ENCODE results near the gene ERMP1. TPM values are rescaled to one million over a fixed set of nuclear protein-coding genes. Genes with fewer than 3 reads are reported as not detected.

The ERMP1 gene
- total and polyA plus RNA-seq, 2 of the 8 experiments (the other 6 are each of a cell fraction or from before 2014, with no cell fraction given), result 12.8 to 16.7 TPM

DNA sequence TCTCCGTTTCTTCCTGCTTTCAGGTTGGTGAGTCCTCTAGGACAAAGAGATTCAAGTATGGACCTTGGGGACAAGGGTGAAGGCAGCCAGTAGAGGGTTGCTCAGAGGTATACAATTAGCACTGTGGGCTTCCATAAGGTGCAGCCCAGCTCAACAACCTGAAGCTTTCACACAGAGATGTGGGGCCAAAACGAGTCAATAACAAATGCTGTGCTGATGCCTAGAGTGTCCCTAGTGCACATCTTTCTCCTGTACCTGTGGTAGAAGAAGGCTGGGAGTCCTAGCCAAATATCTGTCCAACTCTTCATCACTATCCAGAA lies 37.1 kb upstream of the ERMP1 start:
- H2AFZ ChIP-seq (ENCODE audit: low read length), result peak overlapping the region; percentile 80
- H3K23me2 ChIP-seq (ENCODE audit: low read depth, low read length), result no peaks in the 10 kb centered on the region
- H2BK20ac ChIP-seq (ENCODE audit: low read length), result no peak overlapping the region
- H3K4me3 ChIP-seq (ENCODE audit: extremely low read depth in 1 of 4, insufficient read depth in 2 of 4, low read depth in 3 of 4, low read length in 4 of 4), result no peak overlapping the region
- H3K9ac ChIP-seq (replicated peaks in 1 of 4; ENCODE audit: extremely low read depth in 1 of 4, low read depth in 3 of 4, low read length in 3 of 4), result no peak overlapping the region
- H3K4me1 ChIP-seq (replicated peaks in 1 of 4; ENCODE audit: control insufficient read depth in 3 of 4, insufficient read depth in 4 of 4, low read length in 3 of 4), result peaks cover 0 to 2% (median 2%) of the 10 kb centered on the region in 4 experiments; a peak in 4 of 7 replicates
- no peaks in the 10 kb centered on the region for H3K79me1 ChIP-seq (ENCODE audit: low read depth, low read length)
- H3K14ac ChIP-seq (ENCODE audit: insufficient read length), result no peak overlapping the region
- no peak overlapping the region for H3K27ac ChIP-seq (ENCODE audit: low read depth, low read length)
- H4K20me1 ChIP-seq (replicated peaks in 1 of 2; ENCODE audit: control insufficient read depth in 1 of 2, insufficient read depth in 2 of 2, low read length in 2 of 2), result no peaks in the 10 kb centered on the region
- no peaks in the 10 kb centered on the region for H3K79me2 ChIP-seq (ENCODE audit: control insufficient read depth in 1 of 2, insufficient read depth in 2 of 2, low read length in 2 of 2)
- no peaks in the 10 kb centered on the region for H3K27me3 ChIP-seq (replicated peaks in 1 of 4; ENCODE audit: control insufficient read depth in 3 of 4, extremely low read depth in 1 of 4, insufficient read depth in 3 of 4, low read length in 3 of 4)
- no peak overlapping the region for H2BK15ac ChIP-seq (ENCODE audit: low read length)
- H2AK5ac ChIP-seq (ENCODE audit: low read depth, low read length), result no peak overlapping the region
- H2BK120ac ChIP-seq (replicated peaks; ENCODE audit: low read depth, low read length), result no peak overlapping the region
- no peak overlapping the region for H2BK12ac ChIP-seq (ENCODE audit: low read depth, low read length)
- no peak overlapping the region for H3K23ac ChIP-seq (ENCODE audit: insufficient read length)
- H4K8ac ChIP-seq (ENCODE audit: extremely low read depth, insufficient read depth, low read length), result no peak overlapping the region
- H3K4ac ChIP-seq (replicated peaks; ENCODE audit: insufficient read length, low read depth, low read length), result no peak overlapping the region
- no peak overlapping the region for H4K91ac ChIP-seq (replicated peaks; ENCODE audit: insufficient read length, low read length)
- no peak for TF ChIP-seq SIN3A (conservative IDR thresholded peaks at IDR 0.05 in 1 of 2, IDR thresholded peaks at IDR 0.05 in 1 of 2; ENCODE audit: low read depth in 1 of 2, low read length in 2 of 2)
- no peak for TF ChIP-seq EP300 (IDR thresholded peaks at IDR 0.05; ENCODE audit: borderline replicate concordance in 1 of 2, low read depth in 2 of 2, low read length in 2 of 2)
- TF ChIP-seq SIRT6 (IDR thresholded peaks at IDR 0.05; ENCODE audit: low read length), result no peak
- no peak overlapping the region for H3K4me2 ChIP-seq (ENCODE audit: insufficient read depth in 1 of 2, low read depth in 2 of 2, low read length in 2 of 2)
- no peak for DNase-seq (ENCODE audit: low read depth in 1 of 2, low spot score in 2 of 2)
- H3K36me3 ChIP-seq (ENCODE audit: control insufficient read depth in 2 of 4, insufficient read depth in 4 of 4, low read length in 3 of 4), result no peaks in the 10 kb centered on the region
- no peak overlapping the region for H2BK5ac ChIP-seq (ENCODE audit: low read depth, low read length)
- H3K18ac ChIP-seq (ENCODE audit: extremely low read depth, low read length), result no peak overlapping the region
- H4K5ac ChIP-seq (ENCODE audit: insufficient read length, low read depth, low read length), result no peak overlapping the region
- no peaks in the 10 kb centered on the region for H3K9me3 ChIP-seq (ENCODE audit: insufficient read depth in 2 of 2, low read depth in 1 of 2, low read length in 1 of 2)
- FAIRE-seq, result no peak
- no peak overlapping the region for H3K56ac ChIP-seq (replicated peaks; ENCODE audit: insufficient read length, low read depth, low read length)
- ChIA-PET CTCF (ENCODE audit: partially characterized antibody) (interaction anchor here (0.8 to 3.5 kb wide), 18 partner anchors 8 to 437 kb away, joined by 3 to 38 read pairs (median 4); partner anchors contain the start of genes ERMP1 and RANBP6), POLR2A (ENCODE audit: partially characterized antibody) (interaction anchor here (1.5 kb wide), 1 partner anchor 37 kb away, joined by 4 read pairs; the partner anchor contains the start of gene ERMP1)
- WGBS, 2 experiments (ENCODE audit: extremely low coverage in 1 of 2, insufficient coverage in 1 of 2, insufficient read length in 1 of 2, insufficient replicate concordance in 2 of 2, low coverage in 1 of 2, low lambda C conversion rate in 2 of 2, missing lambda C conversion rate in 1 of 2), result 59% methylated on average over 2 of the region's 2 CpGs; no CpG with 5 or more reads in 1 of the 2 experiments

Measured in H1 (cell line).